C4-2B (cell line): Measurements from ENCODE around the gene PPP3CA.

ENCODE experiments used
- ZFX ChIP-seq: fragments of 450-650 bp; IDR thresholded peaks from 2 replicates; pipeline ENCODE4 v1.6.1; 2017
- TF ChIP-seq, protein P1 (sequence below): fragments of 450-650 bp; conservative IDR thresholded peaks from 2 replicates; pipeline ENCODE4 v1.5.1; 2017; ENCODE audit warnings: mild to moderate bottlenecking

DNA sequence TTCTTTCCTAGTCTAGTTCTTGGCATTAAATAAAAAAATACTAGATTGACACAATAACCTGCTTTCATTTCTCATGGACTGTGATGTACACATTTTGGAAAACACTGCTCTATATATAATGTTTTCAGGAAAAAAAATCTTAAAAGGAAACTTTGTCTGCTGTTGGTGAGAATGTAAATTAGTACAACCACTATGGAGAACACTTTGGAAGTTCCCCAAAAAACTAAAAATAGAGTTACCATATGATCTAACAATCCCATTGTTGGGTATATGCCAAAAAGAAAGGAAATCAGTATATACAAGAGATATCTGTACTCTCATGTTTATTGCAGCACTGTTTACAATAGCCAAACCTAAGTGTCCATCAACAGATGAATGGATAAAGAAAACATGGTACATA, 202.3 kb downstream of the PPP3CA start:
- TF ChIP-seq, protein P1, sequence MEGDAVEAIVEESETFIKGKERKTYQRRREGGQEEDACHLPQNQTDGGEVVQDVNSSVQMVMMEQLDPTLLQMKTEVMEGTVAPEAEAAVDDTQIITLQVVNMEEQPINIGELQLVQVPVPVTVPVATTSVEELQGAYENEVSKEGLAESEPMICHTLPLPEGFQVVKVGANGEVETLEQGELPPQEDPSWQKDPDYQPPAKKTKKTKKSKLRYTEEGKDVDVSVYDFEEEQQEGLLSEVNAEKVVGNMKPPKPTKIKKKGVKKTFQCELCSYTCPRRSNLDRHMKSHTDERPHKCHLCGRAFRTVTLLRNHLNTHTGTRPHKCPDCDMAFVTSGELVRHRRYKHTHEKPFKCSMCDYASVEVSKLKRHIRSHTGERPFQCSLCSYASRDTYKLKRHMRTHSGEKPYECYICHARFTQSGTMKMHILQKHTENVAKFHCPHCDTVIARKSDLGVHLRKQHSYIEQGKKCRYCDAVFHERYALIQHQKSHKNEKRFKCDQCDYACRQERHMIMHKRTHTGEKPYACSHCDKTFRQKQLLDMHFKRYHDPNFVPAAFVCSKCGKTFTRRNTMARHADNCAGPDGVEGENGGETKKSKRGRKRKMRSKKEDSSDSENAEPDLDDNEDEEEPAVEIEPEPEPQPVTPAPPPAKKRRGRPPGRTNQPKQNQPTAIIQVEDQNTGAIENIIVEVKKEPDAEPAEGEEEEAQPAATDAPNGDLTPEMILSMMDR: no peak
- TF ChIP-seq ZFX: no peak
